Measurements from ENCODE around the gene TENT4A. TPM values are rescaled to one million over a fixed set of nuclear protein-coding genes. Genes with fewer than 3 reads are reported as not detected.

TENT4A gene
- total RNA-seq, 2 donors from 2014 or later = 12.9 to 40.4 TPM

DNA sequence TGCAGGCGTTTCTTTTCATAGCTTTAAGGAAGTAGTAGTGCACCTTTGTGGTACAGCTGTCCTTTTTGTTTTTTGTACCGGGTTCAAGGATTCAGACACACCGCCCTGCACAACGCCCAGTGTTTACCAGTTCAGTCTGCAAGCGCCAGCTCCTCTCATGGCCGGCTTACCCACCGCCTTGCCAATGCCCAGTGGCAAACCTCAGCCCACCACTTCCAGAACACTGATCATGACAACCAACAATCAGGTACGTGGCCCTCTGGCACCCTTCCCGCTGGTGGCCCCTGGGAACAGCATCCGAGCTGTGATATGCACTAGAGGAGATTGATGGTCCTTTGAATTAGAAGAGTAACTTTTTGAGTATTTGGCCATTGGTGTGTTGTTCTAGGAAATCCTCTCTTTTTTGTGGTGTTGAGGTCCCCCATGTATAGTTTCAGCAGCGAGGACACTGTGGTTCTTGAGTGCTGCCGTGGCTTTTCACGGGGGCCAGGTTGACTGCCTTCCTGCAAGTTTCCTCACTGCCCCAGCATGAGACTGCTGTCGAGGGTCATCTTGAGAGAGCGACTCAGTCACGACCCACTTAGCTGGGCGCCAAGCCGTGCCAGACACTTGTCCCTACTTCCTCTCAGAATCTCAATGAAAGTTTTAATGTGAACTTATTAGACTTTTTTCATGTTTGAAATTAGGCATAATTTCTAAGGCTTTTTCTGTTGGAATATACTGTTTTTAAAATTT lies 37.9 kb downstream of the TENT4A start:
- TF ChIP-seq POLR2A (IDR thresholded peaks at IDR 0.05) (no peak), POLR2AphosphoS5 (IDR thresholded peaks at IDR 0.05) (no peak)
- TF ChIP-seq, protein P1, sequence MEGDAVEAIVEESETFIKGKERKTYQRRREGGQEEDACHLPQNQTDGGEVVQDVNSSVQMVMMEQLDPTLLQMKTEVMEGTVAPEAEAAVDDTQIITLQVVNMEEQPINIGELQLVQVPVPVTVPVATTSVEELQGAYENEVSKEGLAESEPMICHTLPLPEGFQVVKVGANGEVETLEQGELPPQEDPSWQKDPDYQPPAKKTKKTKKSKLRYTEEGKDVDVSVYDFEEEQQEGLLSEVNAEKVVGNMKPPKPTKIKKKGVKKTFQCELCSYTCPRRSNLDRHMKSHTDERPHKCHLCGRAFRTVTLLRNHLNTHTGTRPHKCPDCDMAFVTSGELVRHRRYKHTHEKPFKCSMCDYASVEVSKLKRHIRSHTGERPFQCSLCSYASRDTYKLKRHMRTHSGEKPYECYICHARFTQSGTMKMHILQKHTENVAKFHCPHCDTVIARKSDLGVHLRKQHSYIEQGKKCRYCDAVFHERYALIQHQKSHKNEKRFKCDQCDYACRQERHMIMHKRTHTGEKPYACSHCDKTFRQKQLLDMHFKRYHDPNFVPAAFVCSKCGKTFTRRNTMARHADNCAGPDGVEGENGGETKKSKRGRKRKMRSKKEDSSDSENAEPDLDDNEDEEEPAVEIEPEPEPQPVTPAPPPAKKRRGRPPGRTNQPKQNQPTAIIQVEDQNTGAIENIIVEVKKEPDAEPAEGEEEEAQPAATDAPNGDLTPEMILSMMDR (IDR thresholded peaks at IDR 0.05) = no peak
- Histone ChIP-seq H3K4me1 (replicated peaks) (no peaks in the 10 kb centered on the region), H3K4me3 (no peak overlapping the region), H3K27ac (no peak overlapping the region), H3K36me3 (peaks cover 0 to 15% of the 10 kb centered on the region in 2 donors), H3K9me3 (no peaks in the 10 kb centered on the region), H3K27me3 (replicated peaks; ENCODE audit: insufficient read depth) (no peaks in the 10 kb centered on the region)
- intact Hi-C loops (cut with DNase I) = no loop called here
- WGBS = 91% methylated on average over 18 of the region's 18 CpGs
- DNase-seq (ENCODE audit: low spot score) = no peak

DNA sequence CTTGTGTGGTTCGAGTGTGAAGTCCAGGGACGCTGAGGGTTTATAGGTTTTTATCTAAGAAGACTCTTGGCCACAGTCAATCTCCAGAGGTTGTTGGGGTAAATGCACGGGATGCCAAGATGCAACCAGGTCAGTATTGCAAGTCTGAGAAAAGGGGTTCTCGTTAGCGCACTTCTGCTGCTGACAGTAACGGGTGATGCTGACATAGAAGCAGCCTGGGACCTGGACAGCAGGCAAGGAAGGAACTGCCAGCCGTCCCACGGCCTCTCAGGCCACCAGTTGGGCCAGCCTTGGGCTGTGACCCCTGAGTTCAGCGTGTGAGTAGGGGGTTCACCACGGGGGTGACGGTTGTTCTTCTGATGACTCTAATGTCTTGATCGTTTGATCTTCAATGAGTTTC lies 39.0 kb downstream of the TENT4A start:
- Histone ChIP-seq H3K27me3 (replicated peaks; ENCODE audit: insufficient read depth) (no peaks in the 10 kb centered on the region), H3K4me3 (no peak overlapping the region), H3K36me3 (peaks cover 0 to 15% of the 10 kb centered on the region in 2 donors), H3K9me3 (no peaks in the 10 kb centered on the region), H3K27ac (no peak overlapping the region), H3K4me1 (replicated peaks) (no peaks in the 10 kb centered on the region)
- no peak for DNase-seq (ENCODE audit: low spot score)
- intact Hi-C loops (cut with DNase I) = no loop called here
- 96% methylated on average over 12 of the region's 12 CpGs for WGBS
- TF ChIP-seq, protein P1 (IDR thresholded peaks at IDR 0.05) = no peak
- TF ChIP-seq POLR2AphosphoS5 (IDR thresholded peaks at IDR 0.05) = no peak
- TF ChIP-seq POLR2A (IDR thresholded peaks at IDR 0.05) = no peak

DNA sequence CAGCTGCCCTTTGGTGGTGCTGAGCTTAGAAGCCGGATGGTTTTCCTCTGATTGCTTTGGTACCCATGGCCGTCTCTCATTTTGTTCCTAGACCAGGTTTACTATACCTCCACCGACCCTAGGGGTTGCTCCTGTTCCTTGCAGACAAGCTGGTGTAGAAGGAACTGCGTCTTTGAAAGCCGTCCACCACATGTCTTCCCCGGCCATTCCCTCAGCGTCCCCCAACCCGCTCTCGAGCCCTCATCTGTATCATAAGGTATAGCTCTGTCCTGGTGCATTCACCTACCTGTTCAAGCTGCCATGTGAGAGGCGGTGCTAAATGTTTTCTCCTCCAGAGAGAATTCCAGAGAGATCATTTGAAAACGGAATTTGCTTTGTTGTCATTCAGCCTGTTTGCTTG lies 39.5 kb downstream of the TENT4A start:
- intact Hi-C loops (cut with DNase I) = no loop called here
- no peaks in the 10 kb centered on the region for H3K27me3 ChIP-seq (replicated peaks; ENCODE audit: insufficient read depth)
- DNase-seq (ENCODE audit: low spot score) = no peak
- 91% methylated on average over 11 of the region's 11 CpGs for WGBS
- no peak overlapping the region for H3K27ac ChIP-seq
- H3K4me3 ChIP-seq = no peak overlapping the region
- no peaks in the 10 kb centered on the region for H3K9me3 ChIP-seq
- TF ChIP-seq, protein P1 (IDR thresholded peaks at IDR 0.05) = no peak
- TF ChIP-seq POLR2A (IDR thresholded peaks at IDR 0.05) (no peak), POLR2AphosphoS5 (IDR thresholded peaks at IDR 0.05) (no peak)
- H3K36me3 ChIP-seq = peaks cover 0 to 15% of the 10 kb centered on the region in 2 donors
- H3K4me1 ChIP-seq (replicated peaks) = no peaks in the 10 kb centered on the region

DNA sequence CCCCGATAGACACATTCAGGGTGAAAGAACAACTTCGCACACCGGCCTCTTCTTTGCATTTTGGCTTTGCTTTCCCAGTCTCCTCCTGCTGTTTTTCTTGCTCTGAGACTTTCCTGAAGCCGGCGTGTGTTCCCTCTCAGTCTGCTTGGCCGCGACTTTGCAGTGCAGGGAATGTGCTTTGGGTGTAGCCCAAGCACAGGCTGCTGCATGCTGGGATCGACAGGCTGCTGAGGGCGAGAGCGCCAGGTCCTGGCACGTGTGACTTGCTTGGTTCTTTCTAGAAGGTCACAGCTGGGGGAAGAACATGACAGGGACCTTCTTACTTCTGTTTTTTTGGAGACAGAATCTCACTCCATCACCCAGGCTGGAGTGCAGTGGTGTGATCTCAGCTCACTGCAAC lies 40.6 kb downstream of the TENT4A start:
- Histone ChIP-seq H3K27ac (no peak overlapping the region), H3K4me1 (replicated peaks) (no peaks in the 10 kb centered on the region), H3K4me3 (no peak overlapping the region), H3K27me3 (replicated peaks; ENCODE audit: insufficient read depth) (no peaks in the 10 kb centered on the region), H3K9me3 (no peaks in the 10 kb centered on the region), H3K36me3 (peaks cover 0 to 15% of the 10 kb centered on the region in 2 donors)
- intact Hi-C loops (cut with DNase I) = no loop called here
- TF ChIP-seq, protein P1 (IDR thresholded peaks at IDR 0.05) = no peak
- TF ChIP-seq POLR2AphosphoS5 (IDR thresholded peaks at IDR 0.05) (no peak), POLR2A (IDR thresholded peaks at IDR 0.05) (no peak)
- DNase-seq (ENCODE audit: low spot score) = no peak
- 76% methylated on average over 11 of the region's 11 CpGs for WGBS

DNA sequence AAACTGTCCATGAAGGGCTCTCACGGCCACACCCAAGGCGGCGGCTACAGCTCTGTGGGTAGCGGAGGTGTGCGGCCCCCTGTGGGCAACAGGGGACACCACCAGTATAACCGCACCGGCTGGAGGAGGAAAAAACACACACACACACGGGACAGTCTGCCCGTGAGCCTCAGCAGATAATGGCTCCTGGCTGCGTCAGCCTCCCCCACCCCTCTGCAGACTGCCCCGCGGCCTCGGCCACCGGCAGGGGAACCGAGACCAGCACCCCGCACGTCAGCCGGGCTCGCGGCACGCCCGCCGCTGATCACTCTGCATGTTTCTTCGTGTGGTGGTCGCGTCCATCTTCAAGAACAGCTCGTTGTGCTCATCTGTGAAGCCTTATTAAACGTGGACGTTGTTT lies 41.5 kb downstream of the TENT4A start:
- no peak for TF ChIP-seq POLR2AphosphoS5 (IDR thresholded peaks at IDR 0.05)
- TF ChIP-seq POLR2A (IDR thresholded peaks at IDR 0.05) = no peak
- TF ChIP-seq, protein P1 (IDR thresholded peaks at IDR 0.05) = no peak
- Histone ChIP-seq H3K27ac (no peak overlapping the region), H3K9me3 (no peaks in the 10 kb centered on the region), H3K4me3 (no peak overlapping the region), H3K4me1 (replicated peaks) (no peaks in the 10 kb centered on the region), H3K36me3 (peaks cover 0 to 15% of the 10 kb centered on the region in 2 donors), H3K27me3 (replicated peaks; ENCODE audit: insufficient read depth) (no peaks in the 10 kb centered on the region)
- intact Hi-C loops (cut with DNase I) = no loop called here
- 96% methylated on average over 29 of the region's 29 CpGs for WGBS
- DNase-seq (ENCODE audit: low spot score) = no peak
